BE2C (cell line): Measurements from ENCODE around the gene ASXL3.

ENCODE experiments used
- DNase-seq: peaks from one replicate; pipeline ENCODE4 v3.0.0-alpha.2; 2020
- H3K27me3 ChIP-seq: fragments of 250-450 bp; sonication (Bioruptor Pico); 2 replicates; pipeline ENCODE4 v1.5.1; 2020; ENCODE audit warnings: mild to moderate bottlenecking
- H3K36me3 ChIP-seq: fragments of 250-450 bp; sonication (Bioruptor Pico); 2 replicates; pipeline ENCODE4 v1.5.1; 2020; ENCODE audit warnings: mild to moderate bottlenecking
- H3K4me1 ChIP-seq: fragments of 250-450 bp; sonication (Bioruptor Pico); 2 replicates; pipeline ENCODE4 v1.5.1; 2020
- H3K4me3 ChIP-seq: 2 replicates; pipeline ENCODE4 v1.5.1; 2011; ENCODE audit warnings: low read depth, low read length
- H3K9me3 ChIP-seq: fragments of 250-450 bp; sonication (Bioruptor Pico); 2 replicates; pipeline ENCODE4 v1.5.1; 2020
- TF ChIP-seq, protein P1 (sequence below): IDR thresholded peaks from 2 replicates; pipeline ENCODE4 v1.5.1; 2012; ENCODE audit warnings: mild to moderate bottlenecking, low read depth, low read length

ASXL3 gene

DNA sequence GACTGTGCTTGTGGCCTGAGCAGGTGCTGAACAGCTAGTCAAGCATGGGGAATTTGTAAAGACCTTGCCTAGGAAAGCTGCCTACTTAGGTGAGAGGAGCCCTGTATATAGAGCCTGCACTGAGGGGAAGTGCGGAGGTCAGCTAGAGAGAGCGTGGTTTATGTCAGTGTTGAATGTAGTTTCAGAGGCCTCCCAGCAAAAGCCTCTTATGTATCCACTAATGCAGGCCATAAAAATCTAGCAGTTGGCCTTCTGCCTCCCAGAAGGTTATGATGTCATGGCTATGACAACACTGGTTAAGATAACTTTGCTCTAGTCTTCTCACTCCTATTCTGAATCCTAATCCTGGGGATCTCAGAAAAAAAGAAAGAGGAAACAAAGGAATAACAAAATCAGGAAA, 88.9 kb downstream of the ASXL3 start:
- H3K4me1 ChIP-seq: no peaks in the 10 kb centered on the region
- TF ChIP-seq, protein P1, sequence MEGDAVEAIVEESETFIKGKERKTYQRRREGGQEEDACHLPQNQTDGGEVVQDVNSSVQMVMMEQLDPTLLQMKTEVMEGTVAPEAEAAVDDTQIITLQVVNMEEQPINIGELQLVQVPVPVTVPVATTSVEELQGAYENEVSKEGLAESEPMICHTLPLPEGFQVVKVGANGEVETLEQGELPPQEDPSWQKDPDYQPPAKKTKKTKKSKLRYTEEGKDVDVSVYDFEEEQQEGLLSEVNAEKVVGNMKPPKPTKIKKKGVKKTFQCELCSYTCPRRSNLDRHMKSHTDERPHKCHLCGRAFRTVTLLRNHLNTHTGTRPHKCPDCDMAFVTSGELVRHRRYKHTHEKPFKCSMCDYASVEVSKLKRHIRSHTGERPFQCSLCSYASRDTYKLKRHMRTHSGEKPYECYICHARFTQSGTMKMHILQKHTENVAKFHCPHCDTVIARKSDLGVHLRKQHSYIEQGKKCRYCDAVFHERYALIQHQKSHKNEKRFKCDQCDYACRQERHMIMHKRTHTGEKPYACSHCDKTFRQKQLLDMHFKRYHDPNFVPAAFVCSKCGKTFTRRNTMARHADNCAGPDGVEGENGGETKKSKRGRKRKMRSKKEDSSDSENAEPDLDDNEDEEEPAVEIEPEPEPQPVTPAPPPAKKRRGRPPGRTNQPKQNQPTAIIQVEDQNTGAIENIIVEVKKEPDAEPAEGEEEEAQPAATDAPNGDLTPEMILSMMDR: no peak
- no peaks in the 10 kb centered on the region for H3K9me3 ChIP-seq
- no peaks in the 10 kb centered on the region for H3K36me3 ChIP-seq
- H3K27me3 ChIP-seq: no peaks in the 10 kb centered on the region
- DNase-seq: no peak
- H3K4me3 ChIP-seq: no peak overlapping the region

DNA sequence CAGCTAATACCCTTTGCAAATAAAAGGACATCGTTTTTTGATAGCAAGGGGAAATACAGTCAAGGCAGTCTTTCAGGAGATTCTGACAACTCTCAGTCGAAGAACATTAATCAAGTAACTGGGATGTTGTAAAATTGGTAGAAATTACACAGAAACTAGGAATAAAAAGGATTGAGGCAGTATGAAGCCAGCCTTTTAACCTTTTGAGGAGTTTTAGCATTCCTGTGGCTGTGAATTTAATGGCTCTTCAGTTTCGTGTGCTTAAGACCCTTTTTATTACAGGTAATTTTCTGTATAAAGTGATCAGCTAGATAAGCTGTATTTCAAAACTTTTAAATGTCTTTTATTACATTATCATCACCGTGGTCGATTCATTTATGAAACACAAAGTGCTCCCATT, 91.6 kb downstream of the ASXL3 start:
- Histone ChIP-seq H3K36me3 (no peaks in the 10 kb centered on the region), H3K4me1 (no peaks in the 10 kb centered on the region), H3K27me3 (no peaks in the 10 kb centered on the region), H3K9me3 (no peaks in the 10 kb centered on the region), H3K4me3 (no peak overlapping the region)
- no peak for DNase-seq
- TF ChIP-seq, protein P1: no peak

DNA sequence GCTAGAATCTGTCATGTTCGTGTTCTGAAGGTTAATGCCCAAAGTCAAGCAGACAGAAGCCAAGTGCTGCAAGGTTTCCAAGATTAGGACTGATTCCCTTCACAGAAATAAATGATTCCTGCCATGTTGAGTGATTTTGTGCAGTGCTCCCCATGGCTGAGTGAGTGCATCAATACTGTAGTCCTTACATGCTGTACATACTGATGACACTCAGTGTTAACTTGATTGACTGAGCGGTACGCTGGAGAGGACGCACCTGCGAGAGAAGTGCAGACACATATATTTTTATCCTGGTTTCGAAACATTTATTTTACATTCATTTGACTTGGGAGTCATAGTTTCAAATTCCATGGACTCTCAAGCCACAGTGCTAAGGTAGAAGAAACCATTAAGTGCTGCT, 92.0 kb downstream of the ASXL3 start:
- Histone ChIP-seq H3K36me3 (no peaks in the 10 kb centered on the region), H3K9me3 (no peaks in the 10 kb centered on the region), H3K4me3 (no peak overlapping the region), H3K4me1 (no peaks in the 10 kb centered on the region), H3K27me3 (no peaks in the 10 kb centered on the region)
- DNase-seq: no peak
- TF ChIP-seq, protein P1: no peak

DNA sequence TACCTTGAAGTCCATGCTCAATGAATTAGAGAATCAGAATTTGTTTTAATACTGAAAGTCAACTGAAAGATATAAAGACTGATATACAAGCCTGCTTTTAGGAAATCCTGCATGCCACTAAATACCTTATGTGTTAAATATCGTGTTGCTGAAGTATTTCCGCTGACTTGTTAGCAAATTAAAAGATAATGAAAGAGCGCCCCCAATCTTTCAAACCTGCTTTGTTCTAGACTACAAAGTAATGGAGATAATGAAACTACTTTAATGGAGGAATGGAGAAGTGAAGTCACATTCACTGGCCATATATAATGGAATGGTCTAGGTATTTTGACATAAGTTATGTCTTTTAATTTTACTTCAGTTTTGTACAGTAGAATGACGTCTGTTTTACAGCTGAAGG, 95.7 kb downstream of the ASXL3 start:
- no peak for DNase-seq
- no peaks in the 10 kb centered on the region for H3K4me1 ChIP-seq
- no peaks in the 10 kb centered on the region for H3K36me3 ChIP-seq
- H3K27me3 ChIP-seq: no peaks in the 10 kb centered on the region
- no peak overlapping the region for H3K4me3 ChIP-seq
- TF ChIP-seq, protein P1: no peak
- no peaks in the 10 kb centered on the region for H3K9me3 ChIP-seq

DNA sequence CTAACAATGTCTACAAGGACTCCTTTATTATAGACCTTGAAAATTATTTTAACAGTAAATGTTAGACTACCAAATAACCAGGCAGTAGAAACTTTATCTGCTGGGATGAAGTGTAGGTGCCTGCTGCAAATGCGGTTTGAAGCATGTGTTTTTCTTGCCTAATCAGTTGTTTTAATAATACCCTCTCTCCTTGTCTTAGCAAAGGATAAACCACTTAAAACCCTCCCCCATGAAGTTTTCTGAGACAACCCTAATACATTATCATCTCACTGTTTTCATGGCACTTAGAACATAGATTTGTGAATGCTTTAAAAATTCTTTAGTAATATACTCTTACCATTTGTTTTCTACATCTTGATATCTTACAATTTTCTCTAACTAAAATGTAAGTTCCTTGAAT, 98.6 kb downstream of the ASXL3 start:
- no peaks in the 10 kb centered on the region for H3K36me3 ChIP-seq
- H3K9me3 ChIP-seq: no peaks in the 10 kb centered on the region
- no peak for DNase-seq
- no peak overlapping the region for H3K4me3 ChIP-seq
- no peaks in the 10 kb centered on the region for H3K4me1 ChIP-seq
- no peaks in the 10 kb centered on the region for H3K27me3 ChIP-seq
- TF ChIP-seq, protein P1: no peak

DNA sequence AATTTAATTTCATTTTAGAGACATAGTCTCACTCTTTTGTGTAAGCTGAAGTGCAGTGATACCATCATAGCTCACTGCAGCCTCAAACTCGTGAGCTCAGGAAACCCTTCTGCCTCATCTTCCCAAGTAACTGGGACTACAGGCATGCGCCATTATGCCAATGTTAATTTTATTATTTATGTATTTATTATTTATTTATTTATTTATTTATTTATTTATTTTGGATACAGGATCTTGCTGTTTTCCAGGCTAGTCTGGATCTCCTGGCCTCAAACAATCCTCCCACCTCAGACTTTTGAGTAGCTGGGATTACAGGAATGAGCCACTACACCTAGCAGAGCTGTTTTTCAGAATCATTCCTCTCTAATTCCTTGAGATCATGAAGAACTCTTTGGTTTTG, 99.9 kb downstream of the ASXL3 start:
- no peaks in the 10 kb centered on the region for H3K4me1 ChIP-seq
- no peaks in the 10 kb centered on the region for H3K36me3 ChIP-seq
- no peak overlapping the region for H3K4me3 ChIP-seq
- no peaks in the 10 kb centered on the region for H3K9me3 ChIP-seq
- no peak for DNase-seq
- H3K27me3 ChIP-seq: no peaks in the 10 kb centered on the region
- TF ChIP-seq, protein P1: no peak
